C4-2B (cell line): ENCODE results near the gene AARS1.

Source experiments
- ZFX ChIP-seq: fragments of 450-650 bp; IDR thresholded peaks from 2 replicates; pipeline ENCODE4 v1.6.1; 2017
- TF ChIP-seq, protein P1 (sequence below): fragments of 450-650 bp; conservative IDR thresholded peaks from 2 replicates; pipeline ENCODE4 v1.5.1; 2017; ENCODE audit warnings: mild to moderate bottlenecking

- TF ChIP-seq, protein P1, sequence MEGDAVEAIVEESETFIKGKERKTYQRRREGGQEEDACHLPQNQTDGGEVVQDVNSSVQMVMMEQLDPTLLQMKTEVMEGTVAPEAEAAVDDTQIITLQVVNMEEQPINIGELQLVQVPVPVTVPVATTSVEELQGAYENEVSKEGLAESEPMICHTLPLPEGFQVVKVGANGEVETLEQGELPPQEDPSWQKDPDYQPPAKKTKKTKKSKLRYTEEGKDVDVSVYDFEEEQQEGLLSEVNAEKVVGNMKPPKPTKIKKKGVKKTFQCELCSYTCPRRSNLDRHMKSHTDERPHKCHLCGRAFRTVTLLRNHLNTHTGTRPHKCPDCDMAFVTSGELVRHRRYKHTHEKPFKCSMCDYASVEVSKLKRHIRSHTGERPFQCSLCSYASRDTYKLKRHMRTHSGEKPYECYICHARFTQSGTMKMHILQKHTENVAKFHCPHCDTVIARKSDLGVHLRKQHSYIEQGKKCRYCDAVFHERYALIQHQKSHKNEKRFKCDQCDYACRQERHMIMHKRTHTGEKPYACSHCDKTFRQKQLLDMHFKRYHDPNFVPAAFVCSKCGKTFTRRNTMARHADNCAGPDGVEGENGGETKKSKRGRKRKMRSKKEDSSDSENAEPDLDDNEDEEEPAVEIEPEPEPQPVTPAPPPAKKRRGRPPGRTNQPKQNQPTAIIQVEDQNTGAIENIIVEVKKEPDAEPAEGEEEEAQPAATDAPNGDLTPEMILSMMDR = peak; percentile 73
- TF ChIP-seq ZFX = no peak
Measured at GRCh38 chr16:70253291-70254106, 35.8 kb downstream of the AARS1 start.
